ENCODE data around the gene DNAH17. TPM values are rescaled to one million over a fixed set of nuclear protein-coding genes. Genes with fewer than 3 reads are reported as not detected.

DNAH17 gene
- total and polyA plus RNA-seq, 2 experiments from 2014 or later, result 1.7 TPM; not detected in 1

GRCh38 chr17:78537217-78537860 lies 39.9 kb downstream of the DNAH17 start:
- no peak overlapping the region for H3K4me3 ChIP-seq
- no peak for TF ChIP-seq CTCF (IDR thresholded peaks at IDR 0.05; ENCODE audit: low read depth, low read length)
- no peaks in the 10 kb centered on the region for H3K27me3 ChIP-seq
- H3K27ac ChIP-seq, result no peak overlapping the region
- H3K36me3 ChIP-seq, result no peaks in the 10 kb centered on the region
- H3K4me1 ChIP-seq (ENCODE audit: low read depth), result no peaks in the 10 kb centered on the region
- no peaks in the 10 kb centered on the region for H3K9me3 ChIP-seq (ENCODE audit: low read depth)
- DNase-seq (ENCODE audit: low read depth in 1 of 2, low spot score in 1 of 2), result no peak

GRCh38 chr17:78535273-78536197 lies 41.7 kb downstream of the DNAH17 start:
- H3K27ac ChIP-seq, result no peak overlapping the region
- no peak for DNase-seq (ENCODE audit: low read depth in 1 of 2, low spot score in 1 of 2)
- H3K36me3 ChIP-seq, result no peaks in the 10 kb centered on the region
- H3K9me3 ChIP-seq (ENCODE audit: low read depth), result no peaks in the 10 kb centered on the region
- H3K27me3 ChIP-seq, result no peaks in the 10 kb centered on the region
- no peaks in the 10 kb centered on the region for H3K4me1 ChIP-seq (ENCODE audit: low read depth)
- H3K4me3 ChIP-seq, result no peak overlapping the region
- TF ChIP-seq CTCF (IDR thresholded peaks at IDR 0.05; ENCODE audit: low read depth, low read length), result no peak

- H3K4me1 ChIP-seq (ENCODE audit: low read depth), result no peaks in the 10 kb centered on the region
- no peaks in the 10 kb centered on the region for H3K36me3 ChIP-seq
- no peak overlapping the region for H3K27ac ChIP-seq
- H3K9me3 ChIP-seq (ENCODE audit: low read depth), result no peaks in the 10 kb centered on the region
- TF ChIP-seq CTCF (IDR thresholded peaks at IDR 0.05; ENCODE audit: low read depth, low read length), result no peak
- no peaks in the 10 kb centered on the region for H3K27me3 ChIP-seq
- DNase-seq (ENCODE audit: low read depth in 1 of 2, low spot score in 1 of 2), result no peak
- H3K4me3 ChIP-seq, result no peak overlapping the region
Observed at GRCh38 chr17:78534492-78535272, 42.5 kb downstream of the DNAH17 start.

- Histone ChIP-seq H3K27me3 (no peaks in the 10 kb centered on the region), H3K4me1 (ENCODE audit: low read depth) (no peaks in the 10 kb centered on the region), H3K4me3 (no peak overlapping the region), H3K27ac (no peak overlapping the region), H3K9me3 (ENCODE audit: low read depth) (no peaks in the 10 kb centered on the region), H3K36me3 (no peaks in the 10 kb centered on the region)
- TF ChIP-seq CTCF (IDR thresholded peaks at IDR 0.05; ENCODE audit: low read depth, low read length), result no peak
- DNase-seq (ENCODE audit: low read depth in 1 of 2, low spot score in 1 of 2), result peak in 1 of 2 donors; percentile 71
Observed at GRCh38 chr17:78532922-78533640, 44.1 kb downstream of the DNAH17 start.

- Histone ChIP-seq H3K27ac (no peak overlapping the region), H3K4me3 (no peak overlapping the region), H3K36me3 (no peaks in the 10 kb centered on the region), H3K9me3 (ENCODE audit: low read depth) (no peaks in the 10 kb centered on the region), H3K27me3 (no peaks in the 10 kb centered on the region), H3K4me1 (ENCODE audit: low read depth) (no peaks in the 10 kb centered on the region)
- TF ChIP-seq CTCF (IDR thresholded peaks at IDR 0.05; ENCODE audit: low read depth, low read length), result no peak
- no peak for DNase-seq (ENCODE audit: low read depth in 1 of 2, low spot score in 1 of 2)
Observed at GRCh38 chr17:78532311-78532710, 44.9 kb downstream of the DNAH17 start.

Measured in cardiac muscle cell (in vitro differentiated cells and primary cell).